HG02588 (cell line): ENCODE measurements around the gene FOXC1.

ENCODE experiments used
- ATAC-seq: cut with Tn5 transposase; IDR thresholded peaks from one replicate; pipeline ENCODE4 v1.9.1; 2021; ENCODE audit warnings: mild to moderate bottlenecking, moderate library complexity; ENCODE audit not compliant: unreplicated experiment

The FOXC1 gene

DNA sequence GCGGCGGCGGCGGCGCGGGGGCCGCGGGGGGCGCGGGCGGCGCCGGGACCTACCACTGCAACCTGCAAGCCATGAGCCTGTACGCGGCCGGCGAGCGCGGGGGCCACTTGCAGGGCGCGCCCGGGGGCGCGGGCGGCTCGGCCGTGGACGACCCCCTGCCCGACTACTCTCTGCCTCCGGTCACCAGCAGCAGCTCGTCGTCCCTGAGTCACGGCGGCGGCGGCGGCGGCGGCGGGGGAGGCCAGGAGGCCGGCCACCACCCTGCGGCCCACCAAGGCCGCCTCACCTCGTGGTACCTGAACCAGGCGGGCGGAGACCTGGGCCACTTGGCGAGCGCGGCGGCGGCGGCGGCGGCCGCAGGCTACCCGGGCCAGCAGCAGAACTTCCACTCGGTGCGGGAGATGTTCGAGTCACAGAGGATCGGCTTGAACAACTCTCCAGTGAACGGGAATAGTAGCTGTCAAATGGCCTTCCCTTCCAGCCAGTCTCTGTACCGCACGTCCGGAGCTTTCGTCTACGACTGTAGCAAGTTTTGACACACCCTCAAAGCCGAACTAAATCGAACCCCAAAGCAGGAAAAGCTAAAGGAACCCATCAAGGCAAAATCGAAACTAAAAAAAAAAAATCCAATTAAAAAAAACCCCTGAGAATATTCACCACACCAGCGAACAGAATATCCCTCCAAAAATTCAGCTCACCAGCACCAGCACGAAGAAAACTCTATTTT lies 2.0 kb downstream of the FOXC1 start:
- no peak for ATAC-seq

DNA sequence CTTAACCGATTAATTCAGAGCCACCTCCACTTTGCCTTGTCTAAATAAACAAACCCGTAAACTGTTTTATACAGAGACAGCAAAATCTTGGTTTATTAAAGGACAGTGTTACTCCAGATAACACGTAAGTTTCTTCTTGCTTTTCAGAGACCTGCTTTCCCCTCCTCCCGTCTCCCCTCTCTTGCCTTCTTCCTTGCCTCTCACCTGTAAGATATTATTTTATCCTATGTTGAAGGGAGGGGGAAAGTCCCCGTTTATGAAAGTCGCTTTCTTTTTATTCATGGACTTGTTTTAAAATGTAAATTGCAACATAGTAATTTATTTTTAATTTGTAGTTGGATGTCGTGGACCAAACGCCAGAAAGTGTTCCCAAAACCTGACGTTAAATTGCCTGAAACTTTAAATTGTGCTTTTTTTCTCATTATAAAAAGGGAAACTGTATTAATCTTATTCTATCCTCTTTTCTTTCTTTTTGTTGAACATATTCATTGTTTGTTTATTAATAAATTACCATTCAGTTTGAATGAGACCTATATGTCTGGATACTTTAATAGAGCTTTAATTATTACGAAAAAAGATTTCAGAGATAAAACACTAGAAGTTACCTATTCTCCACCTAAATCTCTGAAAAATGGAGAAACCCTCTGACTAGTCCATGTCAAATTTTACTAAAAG lies 2.7 kb downstream of the FOXC1 start:
- no peak for ATAC-seq

DNA sequence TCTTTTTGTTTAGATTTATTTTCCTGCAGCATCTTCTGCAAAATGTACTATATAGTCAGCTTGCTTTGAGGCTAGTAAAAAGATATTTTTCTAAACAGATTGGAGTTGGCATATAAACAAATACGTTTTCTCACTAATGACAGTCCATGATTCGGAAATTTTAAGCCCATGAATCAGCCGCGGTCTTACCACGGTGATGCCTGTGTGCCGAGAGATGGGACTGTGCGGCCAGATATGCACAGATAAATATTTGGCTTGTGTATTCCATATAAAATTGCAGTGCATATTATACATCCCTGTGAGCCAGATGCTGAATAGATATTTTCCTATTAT lies 3.2 kb downstream of the FOXC1 start:
- no peak for ATAC-seq

DNA sequence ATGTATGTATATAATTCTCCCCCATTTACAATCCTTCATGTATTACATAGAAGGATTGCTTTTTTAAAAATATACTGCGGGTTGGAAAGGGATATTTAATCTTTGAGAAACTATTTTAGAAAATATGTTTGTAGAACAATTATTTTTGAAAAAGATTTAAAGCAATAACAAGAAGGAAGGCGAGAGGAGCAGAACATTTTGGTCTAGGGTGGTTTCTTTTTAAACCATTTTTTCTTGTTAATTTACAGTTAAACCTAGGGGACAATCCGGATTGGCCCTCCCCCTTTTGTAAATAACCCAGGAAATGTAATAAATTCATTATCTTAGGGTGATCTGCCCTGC lies 3.6 kb downstream of the FOXC1 start:
- ATAC-seq, result no peak

DNA sequence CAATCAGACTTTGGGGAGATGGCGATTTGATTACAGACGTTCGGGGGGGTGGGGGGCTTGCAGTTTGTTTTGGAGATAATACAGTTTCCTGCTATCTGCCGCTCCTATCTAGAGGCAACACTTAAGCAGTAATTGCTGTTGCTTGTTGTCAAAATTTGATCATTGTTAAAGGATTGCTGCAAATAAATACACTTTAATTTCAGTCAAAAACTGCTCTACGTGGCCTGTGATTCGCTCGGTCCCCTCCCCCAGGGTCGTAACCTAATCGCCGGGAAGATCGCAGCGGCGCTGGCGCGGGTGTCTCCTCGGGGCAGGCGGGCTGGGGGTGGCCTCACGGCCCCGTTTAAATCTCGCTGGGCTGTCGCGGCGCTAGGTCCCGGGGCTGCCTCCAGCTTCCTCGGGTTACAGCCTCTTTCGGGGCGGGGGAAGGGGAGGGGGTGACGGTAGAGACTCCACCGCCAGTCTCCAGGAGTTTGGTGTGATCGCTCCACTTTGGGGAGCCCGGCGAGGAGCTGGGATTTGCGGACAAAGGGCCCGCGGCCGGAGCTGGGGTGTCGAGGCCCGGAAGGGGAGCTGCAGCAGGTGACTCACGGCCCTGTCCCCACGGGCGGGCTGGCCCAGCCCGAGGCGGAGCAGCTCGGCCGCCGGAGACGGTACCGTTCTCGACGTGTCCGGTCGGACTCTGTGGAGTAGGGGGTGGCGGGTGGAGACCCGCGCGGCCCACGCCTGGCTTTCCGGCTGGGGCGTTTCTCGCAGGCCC lies 4.2 kb downstream of the FOXC1 start:
- ATAC-seq, result no peak

DNA sequence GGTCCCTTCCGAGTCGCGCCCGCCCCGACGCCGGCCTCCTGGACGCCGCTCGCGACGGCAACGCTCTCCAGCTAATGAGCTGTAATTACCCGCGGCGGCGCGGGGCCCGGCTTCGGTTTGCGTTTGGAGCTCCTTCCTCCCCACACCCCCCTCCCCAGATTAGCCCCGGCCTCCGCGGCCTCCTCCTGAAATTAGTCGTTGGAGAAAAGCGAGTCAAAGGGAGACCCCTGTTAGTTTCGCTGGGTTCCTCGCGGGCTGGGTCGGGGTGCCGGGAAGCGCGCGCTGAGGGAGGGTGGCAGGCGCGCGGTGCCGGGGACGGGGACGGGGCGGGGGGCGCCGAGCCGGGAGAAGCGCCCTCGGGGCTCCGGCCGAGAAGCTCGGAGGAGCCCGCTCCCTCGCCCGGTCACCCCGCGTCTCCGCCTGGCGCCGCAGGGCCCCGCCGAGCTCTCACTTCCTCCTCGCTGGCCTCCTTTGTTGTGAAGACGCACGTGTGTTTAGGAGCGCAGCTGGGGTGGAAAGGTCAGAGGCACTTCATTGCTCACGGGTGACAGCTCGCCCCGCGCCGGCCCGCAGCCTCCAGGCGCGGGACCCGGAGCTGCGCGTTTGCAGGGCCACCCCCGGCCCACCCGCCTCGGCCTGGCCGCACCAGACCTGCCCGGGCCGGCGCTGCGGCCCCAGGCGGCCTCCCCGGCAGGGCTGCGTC lies 4.9 kb downstream of the FOXC1 start:
- ATAC-seq, result no peak

DNA sequence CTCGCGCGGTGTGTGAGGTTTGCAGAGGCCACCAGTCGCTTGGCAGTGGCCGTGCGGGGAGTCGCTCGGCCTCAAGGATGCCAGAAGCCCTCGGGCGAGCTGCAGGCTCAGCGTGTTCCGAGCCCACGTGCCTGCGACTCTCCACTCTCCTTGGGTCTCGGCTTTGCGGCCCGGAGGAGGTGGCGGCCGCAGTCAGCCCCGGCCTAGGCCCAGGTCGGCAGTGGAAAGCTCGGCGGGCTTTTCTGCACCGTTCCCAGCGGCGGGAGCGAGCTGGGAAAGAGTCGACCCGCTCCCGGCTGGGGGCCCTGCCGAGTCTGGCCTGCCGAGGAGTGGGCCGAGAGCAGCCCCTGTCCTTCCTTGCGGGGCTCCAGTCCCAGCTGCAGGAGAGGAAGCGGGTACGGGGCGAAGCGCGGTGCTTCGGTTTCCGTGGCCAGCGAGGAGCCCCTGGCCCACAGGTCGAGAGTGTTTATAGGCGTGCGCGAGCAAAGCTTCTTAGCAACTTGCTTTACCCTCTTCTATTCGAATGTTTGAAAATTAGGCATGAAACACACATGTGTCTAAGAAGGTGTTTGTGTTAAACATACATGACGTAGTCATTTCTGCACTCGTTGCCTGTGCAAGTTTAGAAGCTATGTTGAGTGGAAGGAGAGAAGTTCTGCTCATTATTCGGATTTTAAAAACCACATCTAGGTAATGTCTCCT lies 5.6 kb downstream of the FOXC1 start:
- ATAC-seq, result no peak

DNA sequence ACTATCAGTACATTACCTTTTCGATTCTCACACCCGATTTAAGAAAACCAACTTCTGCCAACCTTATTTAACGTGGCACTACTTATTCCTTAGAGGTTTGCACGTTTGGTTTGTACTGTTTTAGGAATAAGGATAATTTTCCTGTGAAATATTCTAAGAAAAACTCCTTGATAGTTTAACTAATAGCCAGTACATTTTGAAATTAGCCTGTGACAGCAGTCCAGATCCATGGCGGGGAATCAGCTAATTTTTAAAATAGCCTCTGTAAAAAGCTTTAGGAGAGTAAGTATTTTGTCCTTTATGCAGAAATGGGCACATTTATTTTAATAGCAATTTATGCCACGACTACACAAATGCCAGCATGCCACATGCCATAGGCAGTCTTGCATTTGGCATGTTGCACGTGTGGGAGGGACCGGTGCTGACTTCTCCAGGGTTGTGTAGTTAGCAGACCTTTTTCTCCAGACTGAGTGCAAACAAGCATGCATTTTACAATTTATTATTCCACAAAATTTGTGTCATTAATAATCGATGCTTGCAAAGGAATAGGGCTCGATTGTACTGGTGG lies 6.2 kb downstream of the FOXC1 start:
- no peak for ATAC-seq

DNA sequence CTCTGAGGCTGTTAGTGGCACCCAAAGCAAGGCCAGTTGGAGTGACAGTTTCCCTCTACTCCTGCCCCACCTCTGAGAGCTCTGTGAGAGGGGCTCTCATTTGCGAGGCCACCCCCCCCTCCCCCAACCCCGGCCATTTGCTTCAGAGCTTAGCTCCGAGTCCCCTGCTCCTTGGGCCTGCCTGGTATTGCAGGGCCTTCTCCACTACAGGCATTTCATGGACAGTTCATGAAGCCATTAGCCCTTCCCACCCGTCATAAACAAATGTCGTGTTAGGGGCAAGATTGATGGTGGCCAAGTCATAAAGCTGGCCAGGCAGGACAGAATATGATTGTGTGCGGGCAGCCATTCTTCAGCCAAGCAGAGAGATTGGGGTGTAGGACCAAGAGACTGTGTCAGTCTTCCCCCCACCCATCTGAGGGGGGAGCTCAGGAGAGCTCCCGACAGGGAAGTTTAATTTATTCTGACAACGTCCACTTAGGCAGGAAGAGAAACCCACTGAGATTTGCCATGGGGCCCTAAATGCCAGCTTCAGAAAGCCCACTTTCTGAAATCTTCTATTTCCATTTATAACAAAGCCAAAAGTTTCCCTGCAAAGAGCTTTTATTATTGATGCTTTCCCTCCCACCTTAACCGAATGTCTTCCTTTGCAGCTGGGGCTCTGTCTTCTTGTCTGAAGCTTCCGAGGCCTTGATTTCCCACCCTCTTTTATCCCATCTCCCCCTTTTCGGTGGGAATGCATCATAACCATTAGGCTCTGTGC lies 7.2 kb downstream of the FOXC1 start:
- ATAC-seq, result no peak

DNA sequence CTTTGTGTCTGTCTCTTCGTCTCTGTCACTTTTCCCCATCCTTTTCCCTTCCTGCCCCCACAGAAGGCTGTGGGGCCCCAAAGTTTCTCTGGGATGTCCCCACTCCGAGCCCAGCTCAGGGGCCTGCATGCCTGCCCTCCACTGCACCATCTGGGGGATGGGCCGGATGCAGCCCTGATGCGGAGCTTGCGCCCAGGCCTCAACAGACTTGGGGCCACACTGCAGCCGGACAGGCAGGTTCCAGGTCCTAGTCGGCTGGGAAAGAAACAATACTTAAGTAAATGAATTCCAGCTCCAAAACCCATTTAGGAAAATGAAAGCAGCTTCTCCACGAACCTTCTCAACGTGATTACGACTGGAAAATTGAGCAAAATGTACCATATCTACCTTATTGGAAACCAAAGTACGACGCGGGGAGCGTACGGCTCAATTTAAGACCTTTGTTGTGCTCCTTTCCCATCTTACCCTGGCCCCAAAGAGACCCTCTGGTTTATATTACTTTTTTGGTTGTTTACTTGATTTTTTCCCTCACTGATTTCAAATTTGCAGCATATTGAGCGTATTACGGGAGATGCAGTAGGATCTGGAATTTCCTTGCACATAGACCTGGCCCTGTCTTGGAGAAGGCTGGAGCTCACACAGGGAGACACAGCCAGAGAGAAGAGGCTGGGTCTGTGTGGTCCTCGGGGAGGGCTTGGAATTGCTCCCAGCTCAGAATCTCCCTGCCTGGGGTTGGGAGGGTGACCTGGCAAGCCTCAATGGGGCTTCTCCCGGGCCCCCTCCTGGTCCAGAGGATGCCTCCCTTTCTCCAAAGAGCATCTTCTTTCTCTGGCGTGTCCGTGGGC lies 8.0 kb downstream of the FOXC1 start:
- no peak for ATAC-seq

DNA sequence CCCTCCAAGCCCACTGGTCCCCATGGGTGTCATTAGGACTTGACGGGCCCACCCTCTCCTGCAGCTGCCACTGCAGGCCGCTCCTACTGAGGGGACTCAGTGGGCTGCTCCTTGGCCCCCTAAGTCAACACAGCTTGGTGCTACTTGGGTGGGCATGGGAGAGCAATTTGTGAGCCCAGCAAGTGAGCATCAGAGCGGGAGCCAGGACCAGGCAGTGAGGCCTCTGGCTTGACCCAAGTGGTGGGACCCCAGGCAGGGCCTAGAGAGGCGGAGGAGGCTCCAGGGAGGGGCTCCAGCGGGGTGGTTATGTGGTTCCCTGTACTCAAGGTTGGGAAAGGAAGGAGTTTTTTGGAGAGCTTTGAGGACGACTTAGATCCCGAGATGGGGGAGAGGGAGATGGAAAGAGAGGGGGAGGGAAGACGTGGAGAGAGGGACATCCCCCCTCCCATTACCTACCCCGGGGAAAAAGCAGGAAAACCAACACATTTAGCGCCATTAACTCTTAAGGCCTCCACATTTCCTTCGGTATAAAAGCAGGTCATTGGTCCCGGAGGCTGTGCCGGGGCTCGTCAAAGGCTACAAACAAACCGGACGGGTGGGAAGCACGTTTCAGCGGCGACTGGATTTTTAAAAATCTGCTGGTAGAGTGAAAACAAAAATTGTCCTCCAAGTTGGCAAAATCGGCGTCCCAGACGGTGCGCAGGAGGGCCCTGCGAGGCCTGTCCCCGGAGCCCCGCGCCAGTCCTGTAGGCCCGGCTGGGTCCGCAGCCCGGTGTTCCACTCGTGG lies 8.8 kb downstream of the FOXC1 start:
- ATAC-seq, result no peak

DNA sequence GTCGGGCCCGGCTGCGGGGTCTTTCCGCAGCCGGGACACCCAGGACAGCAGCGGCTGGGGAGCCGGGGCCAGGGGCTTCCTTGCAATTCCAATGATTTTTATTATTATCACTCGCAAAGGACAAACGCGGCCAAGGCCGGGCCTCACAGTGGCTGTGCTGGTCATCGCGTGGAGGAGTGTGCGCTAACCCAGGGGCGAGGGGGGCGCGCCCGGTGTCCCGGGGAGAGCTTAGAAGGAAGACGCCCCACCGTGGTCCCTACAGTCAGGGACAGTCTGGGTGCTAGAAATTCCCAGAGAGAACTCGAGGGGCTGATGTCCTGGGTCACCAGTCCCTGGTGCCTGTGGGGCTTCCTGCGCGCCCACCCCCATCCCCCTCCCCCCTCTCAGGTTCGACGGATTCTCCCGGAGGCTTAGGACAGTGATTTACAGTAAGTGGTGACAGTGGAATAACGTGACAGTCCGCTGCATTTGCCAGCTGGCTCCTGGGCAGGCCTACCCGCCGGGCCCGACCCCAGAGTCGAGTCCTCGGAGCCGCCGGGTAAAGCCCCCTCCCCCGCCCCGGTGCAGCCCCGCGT lies 9.5 kb downstream of the FOXC1 start:
- no peak for ATAC-seq

DNA sequence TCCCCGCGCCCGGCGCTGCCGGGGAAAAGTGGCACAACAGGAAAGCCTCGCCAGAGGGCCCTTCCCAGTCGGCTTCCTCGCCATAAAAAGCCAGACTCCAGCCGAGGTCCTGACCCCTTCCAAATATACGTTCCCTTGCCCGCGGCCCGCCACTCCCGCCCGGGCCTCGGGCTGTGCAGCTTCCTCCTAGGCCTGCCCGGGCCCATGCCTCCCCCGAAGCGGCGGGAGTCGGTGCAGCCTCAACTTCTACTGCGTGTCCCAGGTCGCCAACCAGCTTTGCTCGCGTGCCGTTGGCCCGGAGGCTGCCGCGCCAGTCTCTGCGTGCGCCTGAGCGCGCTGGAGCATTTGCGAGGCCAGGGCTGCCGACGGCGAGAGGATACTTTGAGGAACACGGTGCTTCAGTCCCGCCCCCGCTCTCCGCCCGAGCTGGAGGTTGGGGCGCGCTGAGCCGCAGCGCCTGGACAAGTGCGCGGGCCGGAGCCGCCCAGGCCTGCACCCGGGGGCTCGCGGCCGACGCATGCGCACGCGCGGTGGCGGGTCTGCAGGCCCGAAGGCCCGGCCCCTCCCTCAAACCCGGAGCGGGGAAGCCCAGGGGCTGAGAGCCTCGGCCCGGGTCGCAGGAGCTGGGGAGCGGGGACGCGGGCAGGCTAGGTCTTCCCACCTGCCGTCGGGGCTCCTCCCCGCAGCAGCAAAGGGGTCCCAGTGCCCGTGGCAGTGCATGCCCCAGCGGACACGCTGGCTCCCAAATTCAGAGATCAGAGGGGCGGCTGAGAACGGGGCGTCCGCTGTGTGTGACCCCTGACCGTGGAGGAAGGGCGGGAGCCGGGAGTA lies 10.2 kb downstream of the FOXC1 start:
- no peak for ATAC-seq

DNA sequence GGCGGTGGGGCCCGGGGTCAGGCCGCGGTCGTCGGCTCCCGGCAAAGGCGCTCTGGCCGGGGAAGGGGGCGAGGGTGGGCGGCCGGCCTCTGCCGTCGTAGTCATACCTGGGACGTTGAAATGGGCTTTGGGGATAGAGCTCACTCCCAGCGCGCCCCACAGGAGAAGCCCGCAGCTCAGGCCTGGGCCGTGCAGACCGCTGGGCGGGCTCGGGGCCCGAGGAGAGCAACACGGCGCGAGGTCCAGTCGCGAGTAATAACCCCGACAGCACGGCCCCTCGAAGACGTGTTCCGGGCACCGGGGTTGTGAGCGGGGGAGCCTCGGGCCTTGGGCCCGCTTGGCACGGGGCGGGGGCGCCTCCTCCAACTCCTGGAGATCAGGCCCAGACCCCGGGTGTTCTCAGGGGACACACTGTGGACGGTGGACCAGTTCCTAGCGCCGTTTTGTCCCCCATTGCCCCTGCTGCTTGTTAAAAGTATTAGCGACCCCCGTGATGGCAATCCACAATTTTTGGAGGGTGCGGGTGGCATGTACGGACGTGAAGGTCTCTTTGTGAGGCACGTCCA lies 10.9 kb downstream of the FOXC1 start:
- ATAC-seq, result no peak

DNA sequence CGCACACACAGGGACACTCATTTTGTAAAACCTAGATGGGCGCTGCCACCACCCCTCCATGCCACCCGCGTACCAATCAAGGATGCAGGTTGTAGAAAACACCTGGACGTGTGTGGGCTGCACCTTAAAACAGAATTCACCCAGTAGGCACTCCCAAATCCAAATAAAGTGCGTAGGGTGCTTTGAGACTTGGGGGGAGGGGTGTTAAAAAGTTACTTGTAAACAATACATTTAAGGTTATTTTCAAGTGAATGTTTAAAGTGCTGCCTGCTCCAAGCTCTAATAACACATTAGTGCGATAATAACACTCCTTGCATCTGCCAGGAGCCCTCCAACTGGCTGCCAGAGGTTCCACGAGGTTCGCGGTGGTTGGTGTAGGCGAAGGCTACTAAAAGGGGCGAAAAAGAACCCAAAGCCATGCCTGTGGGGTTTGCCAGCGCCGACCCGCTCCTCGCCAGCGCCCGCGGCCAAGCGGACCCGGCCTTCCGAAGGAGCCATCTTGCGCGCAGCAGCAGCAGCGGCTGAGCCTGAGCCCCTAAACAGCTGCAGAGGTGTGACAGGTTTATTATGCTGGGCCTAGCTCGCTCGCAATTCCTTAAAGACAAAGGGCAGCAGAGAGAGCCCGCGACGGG lies 11.5 kb downstream of the FOXC1 start:
- ATAC-seq, result no peak

DNA sequence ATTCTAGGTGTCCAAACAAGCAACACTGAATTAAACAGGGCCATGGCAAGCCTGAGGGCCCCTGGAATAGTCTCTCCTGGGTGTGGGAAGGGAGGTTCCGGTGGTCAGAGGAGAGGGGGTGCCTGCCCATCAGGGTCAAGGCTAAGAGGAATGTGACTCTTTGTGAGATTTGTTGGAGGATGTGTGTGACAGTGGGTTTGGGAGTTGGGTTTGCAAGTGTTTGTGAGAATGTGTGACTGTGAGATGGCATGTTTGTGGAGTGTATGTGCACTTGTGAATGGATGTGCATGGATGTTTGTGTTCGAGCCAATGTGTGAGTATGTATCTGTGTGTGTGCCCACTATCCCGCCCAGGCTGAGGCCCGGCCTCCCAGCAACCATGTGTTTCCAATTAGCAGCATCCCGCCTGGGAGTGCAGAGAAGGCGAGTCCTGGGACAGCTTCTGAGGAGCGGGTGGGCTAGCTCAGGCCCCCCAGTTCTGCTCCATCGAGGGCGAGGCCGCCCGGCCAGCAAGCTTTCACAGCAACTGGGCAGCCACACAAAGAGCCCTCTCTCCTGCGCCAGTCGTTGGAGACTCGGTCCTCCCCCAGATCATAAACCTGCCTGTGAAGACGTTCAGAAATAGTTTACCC lies 12.6 kb downstream of the FOXC1 start:
- ATAC-seq, result no peak
